GM10847 (cell line): ENCODE measurements around the gene ISG20L2.

Experiments
- POLR2A ChIP-seq: IDR thresholded peaks from 2 replicates; pipeline ENCODE4 v1.6.1; 2011; ENCODE audit not compliant: insufficient read length; ENCODE audit errors: extremely low read depth

Gene ISG20L2

DNA sequence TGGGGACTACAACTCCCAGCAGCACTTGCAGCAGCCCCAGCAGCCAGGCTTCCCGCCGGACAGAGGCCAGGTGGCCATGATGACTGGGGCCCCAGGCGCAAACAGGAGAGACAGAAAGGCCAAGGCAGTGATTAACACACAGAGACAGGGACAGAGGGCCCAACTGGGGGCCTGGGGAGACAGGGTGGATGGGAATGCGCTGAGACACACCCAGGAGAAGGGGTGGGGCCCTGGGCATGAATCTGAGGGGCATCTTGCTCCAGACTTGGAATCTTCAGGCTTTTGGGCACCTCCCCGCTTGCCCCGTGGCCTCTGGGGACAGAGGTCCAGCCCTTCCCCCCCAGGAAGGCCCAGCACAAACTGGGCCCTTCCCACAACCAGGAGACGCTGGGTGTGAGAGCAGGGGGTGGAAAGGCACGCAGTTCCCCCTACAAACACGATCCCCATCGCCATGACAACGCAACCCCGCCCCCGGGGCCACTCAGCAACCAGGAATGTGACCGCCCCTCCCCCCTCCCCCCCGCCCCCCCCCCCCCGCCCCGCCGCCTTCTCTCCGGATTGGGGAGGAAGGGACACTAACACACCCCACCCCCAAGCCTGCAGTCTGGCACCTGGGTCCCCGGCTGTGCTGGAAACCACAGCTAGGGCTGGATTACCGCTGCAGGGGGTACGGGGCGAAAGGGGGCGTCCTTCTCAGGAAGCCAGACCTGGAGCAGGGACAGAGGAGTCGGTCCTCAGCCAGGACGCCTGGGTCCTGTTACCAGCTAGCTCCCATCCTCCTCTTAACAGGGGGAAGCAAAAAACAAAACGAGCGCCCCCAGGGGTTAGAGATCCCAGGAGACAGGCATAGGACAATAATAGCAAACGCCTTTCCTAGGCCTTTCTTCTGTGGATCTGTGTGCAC lies 18.4 kb upstream of the ISG20L2 start:
- TF ChIP-seq POLR2A, result no peak

DNA sequence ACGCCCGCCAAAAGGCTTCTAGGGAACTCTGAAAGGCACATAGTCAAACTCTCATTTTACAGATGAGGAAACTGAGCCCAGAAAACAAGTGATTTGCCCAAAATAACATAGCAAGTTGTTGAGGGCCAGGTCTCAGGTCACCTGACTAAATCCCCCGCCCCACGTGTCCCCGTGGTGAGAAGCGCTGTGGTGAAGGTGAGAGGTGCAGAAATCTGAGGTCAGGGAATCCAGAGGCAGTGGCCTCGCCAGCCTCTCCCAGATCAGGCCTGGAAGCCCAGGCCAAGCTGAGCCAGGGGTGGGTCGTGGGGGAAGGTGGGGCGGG lies 17.8 kb upstream of the ISG20L2 start:
- no peak for TF ChIP-seq POLR2A

DNA sequence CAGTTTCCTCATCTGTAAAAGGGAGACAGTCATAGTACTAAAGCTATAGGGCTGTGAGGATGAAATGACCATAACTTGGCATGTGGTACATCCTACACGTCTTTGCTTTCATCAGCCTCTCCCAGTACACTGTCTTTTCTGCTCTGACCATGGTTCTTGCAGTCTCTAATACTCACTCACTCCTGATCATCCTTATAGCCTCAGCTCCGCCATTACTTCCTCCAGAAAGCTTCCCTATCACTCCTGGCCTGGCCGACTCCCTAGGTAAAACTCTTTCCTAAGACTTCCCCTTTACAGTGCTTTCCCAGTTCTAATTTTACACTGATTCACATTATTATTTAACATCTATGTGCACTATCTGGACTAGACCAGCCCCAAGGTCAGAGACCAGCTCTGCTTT lies 17.3 kb upstream of the ISG20L2 start:
- no peak for TF ChIP-seq POLR2A

DNA sequence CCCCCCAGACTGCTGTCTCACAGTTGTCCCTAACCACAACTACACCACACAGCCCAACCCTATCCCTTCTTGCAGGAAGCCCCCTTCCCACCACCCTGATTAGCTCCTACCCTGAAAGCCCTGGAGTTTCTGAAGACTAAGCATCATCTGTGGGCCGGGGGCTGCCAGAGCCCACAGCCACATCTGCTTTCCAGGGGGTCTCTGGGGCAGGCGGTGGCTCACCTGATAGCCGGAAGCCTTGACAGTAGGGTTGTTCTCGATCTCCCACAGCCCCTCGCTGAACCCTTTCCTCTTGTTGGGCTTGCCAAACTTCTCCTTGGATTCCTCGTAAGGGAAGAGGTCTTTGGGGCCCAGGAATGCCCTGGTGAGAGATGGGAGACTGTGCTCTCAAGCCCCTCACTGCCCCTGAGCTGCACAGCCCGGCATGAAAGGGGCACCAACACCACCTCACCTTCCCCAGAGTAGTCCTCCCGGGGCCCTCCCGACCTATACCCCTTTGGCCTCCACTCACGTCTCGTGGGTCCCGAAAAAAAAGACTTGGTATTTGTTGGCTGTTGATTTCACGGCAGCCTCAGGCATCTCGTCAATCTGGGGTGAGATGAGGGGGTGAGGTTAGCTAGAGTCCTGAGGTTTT lies 16.3 kb upstream of the ISG20L2 start:
- no peak for TF ChIP-seq POLR2A

DNA sequence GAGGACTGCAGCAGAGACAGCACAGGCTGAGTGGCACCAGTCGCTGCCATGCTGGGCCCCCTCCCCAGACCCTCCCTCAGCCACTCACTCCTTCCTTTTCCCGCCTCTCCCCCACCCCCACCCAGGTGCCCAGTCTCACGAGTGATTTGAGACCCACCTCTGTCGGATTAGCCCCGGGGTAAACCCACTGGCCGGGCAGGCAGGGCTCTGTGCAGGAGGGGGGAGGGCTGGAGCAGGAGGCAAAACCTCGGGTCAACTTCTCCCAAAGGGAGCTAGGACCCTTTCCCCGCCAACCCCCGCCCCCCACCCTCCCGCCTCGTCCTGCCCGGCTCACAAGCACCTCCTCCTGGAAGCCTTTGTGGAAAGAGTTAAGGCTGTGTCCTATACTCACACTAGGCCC lies 15.8 kb upstream of the ISG20L2 start:
- no peak for TF ChIP-seq POLR2A

DNA sequence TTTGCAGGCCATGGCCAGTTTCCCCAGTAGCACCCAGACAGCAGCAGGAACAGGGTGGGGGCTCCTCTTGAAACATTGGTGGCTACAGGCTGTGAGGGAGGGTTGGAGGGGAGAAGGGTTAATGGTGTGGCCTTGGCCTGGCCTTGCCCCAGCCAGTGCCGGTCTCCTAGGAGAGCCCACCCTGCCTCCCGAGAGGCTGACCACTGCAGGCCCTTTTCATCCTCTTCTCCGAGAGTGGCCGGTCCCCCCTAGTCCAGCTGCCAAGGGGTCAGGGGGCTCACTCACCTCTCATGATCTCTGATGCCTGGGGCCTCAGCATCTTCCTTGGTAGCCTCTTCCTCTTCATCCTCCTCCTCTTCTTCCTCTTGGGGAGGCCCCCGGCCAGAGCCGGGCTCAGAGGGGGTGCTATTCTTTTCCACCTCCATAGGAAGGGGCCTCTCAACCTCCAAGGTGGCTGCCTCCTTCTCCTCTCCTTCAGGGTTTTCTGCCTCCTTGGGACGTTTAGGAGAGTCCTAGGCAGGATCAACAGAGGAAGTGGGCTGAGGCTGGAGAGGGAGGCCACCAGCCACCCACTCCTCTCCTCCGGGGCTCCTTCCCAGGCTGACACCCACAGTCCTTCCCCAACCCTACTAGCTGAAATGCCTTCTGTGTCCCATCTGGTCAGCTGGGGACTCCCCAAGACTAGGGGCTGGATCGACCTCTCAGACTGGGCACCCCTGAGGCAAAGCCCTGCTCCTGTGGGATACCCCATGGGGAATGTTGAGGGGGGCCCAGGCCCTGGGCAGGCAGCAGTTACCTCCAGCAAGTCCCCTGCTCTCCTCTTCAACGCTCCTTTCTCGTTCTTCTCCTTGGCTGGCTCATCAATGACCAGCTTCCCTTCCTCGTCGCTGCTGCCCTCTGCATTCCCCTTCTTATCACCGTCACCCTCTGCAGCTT lies 15.1 kb upstream of the ISG20L2 start:
- no peak for TF ChIP-seq POLR2A

DNA sequence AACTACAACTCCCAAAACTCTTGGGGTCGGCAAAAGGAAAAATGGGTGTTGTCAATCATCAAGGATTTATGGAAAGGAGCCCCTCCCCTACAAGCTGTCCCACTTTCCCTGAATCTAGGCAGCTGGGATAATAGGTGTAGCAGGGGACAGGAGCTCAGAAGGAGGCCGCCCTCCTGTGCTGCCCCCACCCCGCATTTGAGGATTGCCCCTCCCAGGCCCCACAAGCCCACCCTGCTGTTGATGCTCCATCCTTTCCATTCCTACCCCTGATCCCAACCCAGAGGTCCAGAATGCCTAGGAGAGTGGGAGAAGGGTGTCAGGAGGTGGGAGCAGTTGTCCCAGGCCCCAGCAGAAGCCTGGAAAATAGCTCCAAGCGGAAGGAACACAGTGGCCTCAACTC lies 14.2 kb upstream of the ISG20L2 start:
- TF ChIP-seq POLR2A, result no peak

DNA sequence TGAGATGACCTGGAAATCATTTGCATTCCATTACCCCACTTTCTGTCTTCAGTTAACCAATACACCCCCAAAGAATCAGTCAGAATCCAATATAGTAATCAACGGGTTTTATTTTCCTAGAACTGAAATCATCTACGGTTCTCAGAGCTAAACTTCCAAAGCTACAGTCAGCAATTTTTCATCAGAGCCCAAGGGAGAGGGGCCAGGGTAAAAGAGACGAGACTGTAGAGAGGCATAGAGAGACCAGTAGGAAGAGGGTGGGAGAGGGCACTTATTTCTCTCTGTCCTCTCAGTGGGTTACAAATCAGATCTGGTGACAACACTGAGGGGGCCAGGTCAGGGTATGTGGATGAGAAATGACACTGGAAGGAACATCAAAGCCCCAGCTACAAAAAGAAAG lies 13.5 kb upstream of the ISG20L2 start:
- no peak for TF ChIP-seq POLR2A

DNA sequence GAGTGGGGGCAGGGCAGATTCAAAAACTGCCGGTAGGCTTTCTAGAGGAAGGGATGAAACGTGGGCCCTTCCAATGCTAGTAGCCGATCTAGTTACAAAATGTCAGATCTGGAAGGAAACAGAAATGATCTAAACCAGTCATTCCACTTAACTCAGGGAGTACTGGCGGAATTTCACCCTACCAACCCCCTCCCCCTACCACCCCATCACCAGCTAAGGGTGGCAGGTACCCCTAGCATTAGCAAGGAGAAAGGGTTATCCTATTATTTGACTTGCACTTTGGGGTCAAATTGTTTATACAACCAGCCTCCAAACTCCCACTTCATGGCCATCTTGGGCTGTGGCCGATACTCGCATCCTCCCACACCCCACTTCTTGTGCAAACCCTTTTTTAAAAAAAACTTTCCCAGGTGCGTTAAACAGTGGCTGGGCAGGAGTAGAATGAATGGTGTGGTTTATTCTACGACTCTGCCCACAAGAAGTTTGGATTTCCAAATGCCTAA lies 13.0 kb upstream of the ISG20L2 start:
- no peak for TF ChIP-seq POLR2A

DNA sequence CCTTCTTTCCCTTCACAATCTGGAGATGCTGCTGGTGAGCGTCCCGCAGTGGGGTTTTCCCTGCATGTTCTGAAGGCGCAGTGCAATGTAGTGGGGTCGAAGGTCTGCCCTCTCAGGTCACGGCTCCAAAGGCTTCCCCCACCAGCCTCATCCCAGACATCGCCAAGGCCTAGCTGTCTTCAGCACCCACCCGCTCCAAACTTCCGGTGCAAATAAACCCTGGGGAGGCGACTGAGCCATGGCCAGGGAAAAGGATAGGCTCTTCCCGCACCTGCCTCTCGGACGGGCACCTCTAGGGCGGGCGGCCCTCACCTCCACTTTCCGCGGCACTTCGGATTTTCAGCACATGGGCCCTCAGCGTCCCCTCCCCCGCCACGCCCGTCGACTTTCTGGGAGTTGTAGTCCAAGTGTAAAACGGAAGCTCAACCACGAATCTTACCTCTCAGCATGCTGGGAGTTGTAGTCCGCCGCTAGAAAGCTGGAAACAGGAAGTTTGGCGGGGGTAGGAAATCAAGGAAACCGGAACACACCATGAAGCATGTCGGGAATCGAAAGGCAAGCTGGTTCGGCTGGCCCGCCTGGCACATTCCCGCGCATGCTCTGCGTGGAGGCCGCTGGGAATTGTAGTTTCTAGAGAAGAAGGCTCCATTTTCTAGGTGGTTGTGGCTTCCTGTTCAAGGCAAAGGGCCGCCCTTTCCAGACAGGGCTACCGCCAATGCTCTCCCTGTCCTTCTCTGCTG lies 12.3 kb upstream of the ISG20L2 start, which contains the start of gene MRPL24:
TSS of gene MRPL24 (minus strand) at position 348 of the 740 bp plus-strand sequence. CDS start 2,384 bp downstream, outside the sequence.
- TF ChIP-seq POLR2A, result peak; percentile 63

DNA sequence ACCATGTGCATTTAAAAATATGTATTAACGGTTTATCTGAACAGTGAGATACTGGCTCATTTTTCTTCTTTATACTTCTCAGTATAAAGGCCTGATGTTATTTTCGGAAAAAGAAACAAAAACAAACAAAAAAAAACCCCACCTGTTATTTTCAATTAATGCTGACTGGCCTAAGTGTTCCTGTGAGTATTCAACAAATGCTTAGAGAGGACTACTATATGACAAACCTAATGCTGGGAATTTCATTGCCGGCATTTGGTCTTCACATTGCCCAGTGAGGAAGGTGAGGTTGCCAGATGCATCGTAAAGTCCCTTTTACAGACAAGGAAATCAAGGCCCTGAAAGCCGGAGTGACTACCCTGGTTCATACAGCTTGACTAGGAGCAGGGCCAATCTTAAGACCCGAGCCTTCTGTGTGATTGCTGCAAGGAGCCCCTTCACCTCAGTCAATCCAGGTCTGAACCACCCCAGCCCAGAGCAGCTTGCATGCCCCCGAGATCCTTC lies 11.7 kb upstream of the ISG20L2 start:
- TF ChIP-seq POLR2A, result no peak

DNA sequence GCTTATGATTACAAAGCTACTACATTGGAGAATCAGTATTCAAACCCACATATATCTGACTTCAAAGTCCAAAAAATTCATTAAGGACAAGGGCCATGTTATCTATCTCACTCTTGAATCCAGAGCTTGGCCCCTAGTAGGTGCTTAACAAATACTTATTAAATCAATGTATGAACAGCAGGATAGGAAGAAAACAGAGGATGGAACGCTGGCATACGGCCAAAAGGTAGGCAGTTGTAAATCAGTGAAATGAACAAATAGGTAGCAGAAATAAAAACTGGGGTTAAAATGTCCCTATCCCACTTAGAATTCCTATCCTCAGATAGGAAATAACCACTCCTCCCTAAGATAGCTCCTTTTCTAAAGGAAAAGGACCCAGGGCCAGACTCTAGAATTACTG lies 10.3 kb upstream of the ISG20L2 start:
- TF ChIP-seq POLR2A, result no peak

DNA sequence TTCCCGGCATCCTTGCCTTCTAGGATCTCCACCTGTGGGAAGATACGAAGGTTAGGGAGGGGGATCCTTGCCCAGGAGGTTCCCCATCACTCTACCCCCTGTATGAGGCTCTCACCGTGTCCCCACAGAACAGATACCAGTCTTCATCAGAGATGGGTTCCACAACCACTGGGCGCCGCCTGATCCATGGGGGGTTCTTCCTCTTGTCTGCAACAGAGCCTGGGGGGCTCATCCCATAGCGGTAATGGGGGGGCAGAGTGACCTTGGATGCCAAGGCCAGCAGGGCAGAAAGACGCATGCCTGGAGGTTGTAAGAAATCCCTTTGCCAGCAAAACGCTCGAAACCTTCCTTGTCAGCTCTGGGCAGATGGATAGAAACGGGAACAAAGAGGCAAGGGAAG lies 9.8 kb upstream of the ISG20L2 start:
- no peak for TF ChIP-seq POLR2A

DNA sequence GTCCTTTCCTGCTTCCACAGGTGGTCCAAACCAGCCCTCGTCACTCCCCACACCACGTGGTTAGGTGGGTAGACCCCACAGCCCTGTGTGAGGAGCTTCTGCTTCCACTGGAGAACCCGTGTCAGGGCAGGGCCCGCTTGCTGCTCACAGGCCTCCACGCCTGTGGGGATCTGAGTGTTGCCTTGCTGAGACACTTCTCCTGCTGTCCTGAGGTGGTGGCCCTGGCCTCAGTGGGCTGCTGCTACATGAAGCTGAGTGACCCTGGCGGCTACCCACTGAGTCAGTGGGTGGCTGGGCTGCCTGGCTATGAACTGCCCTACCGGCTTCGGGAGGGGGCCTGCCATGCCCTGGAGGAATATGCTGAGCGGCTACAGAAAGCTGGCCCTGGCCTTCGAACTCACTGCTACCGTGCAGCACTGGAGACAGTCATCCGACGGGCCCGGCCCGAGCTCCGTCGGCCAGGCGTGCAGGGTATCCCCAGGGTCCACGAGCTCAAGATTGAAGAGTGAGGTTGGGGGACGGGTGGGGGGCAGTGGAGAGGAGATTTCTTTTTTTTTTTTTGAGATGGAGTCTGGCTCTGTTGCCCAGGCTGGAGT lies 5.5 kb upstream of the ISG20L2 start:
- TF ChIP-seq POLR2A, result no peak

DNA sequence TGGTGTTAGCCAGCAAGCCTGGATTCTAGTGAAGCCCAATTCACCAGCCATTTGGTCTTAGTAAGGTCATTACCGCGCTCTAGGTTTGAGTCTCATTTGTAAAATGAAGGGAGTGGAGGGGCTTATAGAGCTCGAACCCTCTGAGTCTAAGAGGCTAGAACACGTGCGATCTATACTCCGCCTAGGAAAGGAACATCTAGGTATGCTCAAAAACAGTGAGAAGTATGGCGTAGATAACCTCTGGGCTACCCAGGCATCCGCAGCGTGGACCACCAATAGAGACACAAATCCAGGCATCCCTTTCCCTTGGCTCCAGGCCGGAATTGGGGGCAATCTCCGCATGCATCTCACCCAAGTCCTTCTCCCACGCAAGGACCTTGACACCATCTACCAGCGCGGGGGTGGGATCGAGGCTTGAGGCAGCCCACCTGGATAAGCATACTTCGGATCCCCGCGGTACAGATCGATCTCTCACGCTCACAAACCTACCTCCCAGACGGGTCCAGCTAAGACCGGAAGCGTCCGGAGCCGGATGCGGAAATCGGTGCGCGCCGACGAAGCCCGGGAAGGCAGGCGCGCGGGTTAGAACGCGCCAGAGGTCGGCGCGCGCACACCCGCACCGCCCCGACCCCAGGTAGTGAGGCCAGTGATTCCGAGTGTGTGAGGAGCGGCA lies 504 bp downstream of the ISG20L2 start, which contains the start of gene METTL25B:
TSS of gene METTL25B (plus strand) at position 544 of the 673 bp plus-strand sequence. CDS start 636 bp downstream, outside the sequence.
- TF ChIP-seq POLR2A, result peak; percentile 87
